Measurements from ENCODE around the gene WWC1. TPM values are rescaled to one million over a fixed set of nuclear protein-coding genes. Genes with fewer than 3 reads are reported as not detected.

WWC1 gene
- total RNA-seq, 1 experiment from 2014 or later: 52.6 TPM

DNA sequence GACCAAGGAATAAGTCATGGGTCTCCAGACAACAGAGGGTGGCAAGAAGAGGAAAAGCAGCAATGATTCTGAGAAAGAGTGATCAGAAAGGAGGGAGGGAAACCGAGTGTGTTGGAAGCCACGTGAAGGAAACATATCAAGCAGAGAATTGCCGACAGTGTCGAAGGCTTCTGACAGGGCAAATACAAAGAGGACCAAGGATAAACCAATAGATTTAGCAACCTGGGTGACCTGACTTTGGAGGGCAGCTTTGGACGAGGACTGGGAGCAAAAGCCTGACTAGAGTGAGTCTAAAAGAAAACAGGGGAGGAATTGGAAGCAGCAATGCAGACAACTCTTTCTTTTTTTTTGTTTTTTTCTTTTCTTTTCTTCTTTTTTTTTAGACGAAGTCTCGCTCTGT is 83.8 kb downstream of the WWC1 start (continued):
- TF ChIP-seq, protein P1, sequence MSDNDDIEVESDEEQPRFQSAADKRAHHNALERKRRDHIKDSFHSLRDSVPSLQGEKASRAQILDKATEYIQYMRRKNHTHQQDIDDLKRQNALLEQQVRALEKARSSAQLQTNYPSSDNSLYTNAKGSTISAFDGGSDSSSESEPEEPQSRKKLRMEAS (IDR thresholded peaks at IDR 0.05): no peak

GRCh38 chr5:168377525-168377924 is 86.1 kb downstream of the WWC1 start:
- no peak for ATAC-seq
- Histone ChIP-seq H3K9ac (ENCODE audit: low read length) (no peak overlapping the region), H3K4me1 (ENCODE audit: control insufficient read depth in 1 of 2, insufficient read depth in 2 of 2, low read length in 2 of 2) (no peaks in the 10 kb centered on the region; a peak in 1 of 4 replicates), H3K9me2 (ENCODE audit: insufficient read depth) (no peaks in the 10 kb centered on the region), H3K4me2 (ENCODE audit: low read length) (no peak overlapping the region), H3K27me3 (ENCODE audit: insufficient read depth, low read length) (no peaks in the 10 kb centered on the region), H4K20me1 (ENCODE audit: insufficient read depth) (no peaks in the 10 kb centered on the region), H3K27ac (ENCODE audit: low read depth, low read length) (no peak overlapping the region), H3K36me3 (ENCODE audit: control insufficient read depth in 1 of 2, insufficient read depth in 2 of 2, low read length in 2 of 2) (0 out of 4 replicates have a peak, but pooled peaks cover 0 to 6% of the 10 kb centered on the region in 2 experiments), H3K4me3 (replicated peaks in 1 of 2; ENCODE audit: low read depth in 1 of 2, low read length in 2 of 2) (no peak overlapping the region), H3K79me2 (ENCODE audit: insufficient read depth, low read length) (peaks cover 64% of the 10 kb centered on the region), H2AFZ (ENCODE audit: low read depth, low read length, poor library complexity, severe bottlenecking) (no peak overlapping the region), H3K9me3 (ENCODE audit: control insufficient read depth in 1 of 2, insufficient read depth in 1 of 2, low read depth in 1 of 2, low read length in 2 of 2) (no peaks in the 10 kb centered on the region)
- TF ChIP-seq TCF7L2 (IDR thresholded peaks at IDR 0.05; ENCODE audit: borderline replicate concordance, extremely low read depth, insufficient read depth, insufficient read length) (no peak), FOSL1 (IDR thresholded peaks at IDR 0.05; ENCODE audit: low read depth) (no peak), EZH2 (IDR thresholded peaks at IDR 0.05) (no peak), CBX3 (IDR thresholded peaks at IDR 0.05; ENCODE audit: low read depth) (no peak), POLR2AphosphoS5 (IDR thresholded peaks at IDR 0.05; ENCODE audit: low read depth, low read length) (no peak), POLR2A (IDR thresholded peaks at IDR 0.05; ENCODE audit: borderline replicate concordance, extremely low read depth, insufficient read depth, insufficient read length) (no peak), SRF (IDR thresholded peaks at IDR 0.05; ENCODE audit: low read depth) (no peak), ZBTB33 (IDR thresholded peaks at IDR 0.05; ENCODE audit: extremely low read depth, insufficient replicate concordance, low read length) (no peak), EZH2phosphoT487 (IDR thresholded peaks at IDR 0.05; ENCODE audit: borderline replicate concordance) (no peak), ZNF274 (IDR thresholded peaks at IDR 0.05; ENCODE audit: low read depth, low read length) (no peak), RAD21 (IDR thresholded peaks at IDR 0.05; ENCODE audit: low read depth) (no peak), ZFX (IDR thresholded peaks at IDR 0.05) (no peak), ELF1 (IDR thresholded peaks at IDR 0.05; ENCODE audit: borderline replicate concordance, low read depth) (no peak), REST (IDR thresholded peaks at IDR 0.05; ENCODE audit: low read depth) (no peak), YY1 (IDR thresholded peaks at IDR 0.05; ENCODE audit: extremely low read depth, insufficient replicate concordance, low read depth, low read length) (no peak), EGR1 (IDR thresholded peaks at IDR 0.05; ENCODE audit: low read depth) (no peak), SP1 (IDR thresholded peaks at IDR 0.05; ENCODE audit: low read depth) (no peak)
- TF ChIP-seq, protein P1 (IDR thresholded peaks at IDR 0.05): no peak
- TF ChIP-seq, protein P2, sequence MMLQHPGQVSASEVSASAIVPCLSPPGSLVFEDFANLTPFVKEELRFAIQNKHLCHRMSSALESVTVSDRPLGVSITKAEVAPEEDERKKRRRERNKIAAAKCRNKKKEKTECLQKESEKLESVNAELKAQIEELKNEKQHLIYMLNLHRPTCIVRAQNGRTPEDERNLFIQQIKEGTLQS (IDR thresholded peaks at IDR 0.05): no peak
- BruUV-seq (replicated peaks): no TSS peak
- intact Hi-C loops (cut with micrococcal nuclease): no loop called here
- ChIA-PET RAD21 (ENCODE audit: low non-redundant PET in 1 of 2, low total read pairs in 2 of 2, uncharacterized antibody in 2 of 2, unreplicated experiment in 2 of 2) (no interaction called here), POLR2A (no interaction called here), CTCF (no interaction called here)
- no peak for DNase-seq (ENCODE audit: low read depth, low spot score)
